ENCODE results near the gene MBOAT1.

MBOAT1 gene

DNA sequence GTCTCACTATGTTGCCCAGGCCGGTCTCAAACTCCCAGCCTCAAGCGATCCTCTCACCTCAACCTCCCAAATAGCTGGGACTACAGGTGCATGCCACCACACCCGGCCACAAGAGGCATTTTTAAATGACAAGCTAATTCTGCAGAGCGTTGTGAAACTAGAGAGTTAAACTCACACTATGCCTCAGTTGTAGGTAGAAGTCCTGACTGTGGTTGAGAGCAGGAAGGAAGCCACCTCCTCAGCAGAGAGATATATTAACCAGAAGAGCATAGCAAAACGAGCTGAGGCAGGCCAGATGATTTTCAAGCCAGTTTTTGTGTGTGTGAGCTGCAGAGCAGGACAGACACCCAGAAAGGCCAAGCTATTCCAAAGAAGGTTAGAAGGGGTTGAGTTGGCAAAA lies 150.3 kb downstream of the MBOAT1 start:
- no peak overlapping the region for H3K4me3 ChIP-seq (ENCODE audit: low read depth, low read length)
- H3K4me1 ChIP-seq (ENCODE audit: control insufficient read depth, insufficient read depth, low read length): no peaks in the 10 kb centered on the region
- no peaks in the 10 kb centered on the region for H3K36me3 ChIP-seq (ENCODE audit: control insufficient read depth in 2 of 2, insufficient read depth in 1 of 2, low read length in 2 of 2)
- POLR2A ChIA-PET: interaction anchor here (1.1 kb wide), 1 partner anchor 225 kb away, joined by 3 read pairs; the partner anchor contains the start of gene ID4
- no peak for TF ChIP-seq ZNF549 (tag by site-specific recombination; IDR thresholded peaks at IDR 0.05)
- TF ChIP-seq, protein P1, sequence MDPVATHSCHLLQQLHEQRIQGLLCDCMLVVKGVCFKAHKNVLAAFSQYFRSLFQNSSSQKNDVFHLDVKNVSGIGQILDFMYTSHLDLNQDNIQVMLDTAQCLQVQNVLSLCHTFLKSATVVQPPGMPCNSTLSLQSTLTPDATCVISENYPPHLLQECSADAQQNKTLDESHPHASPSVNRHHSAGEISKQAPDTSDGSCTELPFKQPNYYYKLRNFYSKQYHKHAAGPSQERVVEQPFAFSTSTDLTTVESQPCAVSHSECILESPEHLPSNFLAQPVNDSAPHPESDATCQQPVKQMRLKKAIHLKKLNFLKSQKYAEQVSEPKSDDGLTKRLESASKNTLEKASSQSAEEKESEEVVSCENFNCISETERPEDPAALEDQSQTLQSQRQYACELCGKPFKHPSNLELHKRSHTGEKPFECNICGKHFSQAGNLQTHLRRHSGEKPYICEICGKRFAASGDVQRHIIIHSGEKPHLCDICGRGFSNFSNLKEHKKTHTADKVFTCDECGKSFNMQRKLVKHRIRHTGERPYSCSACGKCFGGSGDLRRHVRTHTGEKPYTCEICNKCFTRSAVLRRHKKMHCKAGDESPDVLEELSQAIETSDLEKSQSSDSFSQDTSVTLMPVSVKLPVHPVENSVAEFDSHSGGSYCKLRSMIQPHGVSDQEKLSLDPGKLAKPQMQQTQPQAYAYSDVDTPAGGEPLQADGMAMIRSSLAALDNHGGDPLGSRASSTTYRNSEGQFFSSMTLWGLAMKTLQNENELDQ (tag by site-specific recombination; IDR thresholded peaks at IDR 0.05; ENCODE audit: low read depth): no peak
- TF ChIP-seq TCF7L2 (IDR thresholded peaks at IDR 0.05; ENCODE audit: borderline replicate concordance, low read depth, low read length): no peak
- TF ChIP-seq ZNF513 (tag by site-specific recombination; IDR thresholded peaks at IDR 0.05): no peak
- no peak for TF ChIP-seq ZNF747 (tag by site-specific recombination; IDR thresholded peaks at IDR 0.05)
- TF ChIP-seq ZNF423 (tag by site-specific recombination; IDR thresholded peaks at IDR 0.05): no peak
- no peak for TF ChIP-seq GLIS2 (tag by site-specific recombination; IDR thresholded peaks at IDR 0.05)
- CTCF ChIA-PET: interaction anchor here (0.6 to 3.5 kb wide), 8 partner anchors 9 to 1038 kb away, joined by 3 to 22 read pairs (median 3); no protein-coding TSS in a partner anchor
- H3K9me3 ChIP-seq (ENCODE audit: control insufficient read depth, insufficient read depth, low read depth, low read length): no peaks in the 10 kb centered on the region
- H3K27ac ChIP-seq (ENCODE audit: extremely low read depth, low read depth, low read length): no peak overlapping the region

GRCh38 chr6:20060252-20060651 lies 152.0 kb downstream of the MBOAT1 start:
- no peaks in the 10 kb centered on the region for H3K4me1 ChIP-seq (ENCODE audit: control insufficient read depth, insufficient read depth, low read length)
- CTCF ChIA-PET: interaction anchor here (0.5 to 3.5 kb wide), 2 partner anchors 1036 to 1464 kb away, joined by 3 to 22 read pairs; no protein-coding TSS in a partner anchor
- H3K9me3 ChIP-seq (ENCODE audit: control insufficient read depth, insufficient read depth, low read depth, low read length): no peaks in the 10 kb centered on the region
- H3K36me3 ChIP-seq (ENCODE audit: control insufficient read depth in 2 of 2, insufficient read depth in 1 of 2, low read length in 2 of 2): no peaks in the 10 kb centered on the region
- no peak overlapping the region for H3K27ac ChIP-seq (ENCODE audit: extremely low read depth, low read depth, low read length)
- TF ChIP-seq GLI2 (tag by site-specific recombination; IDR thresholded peaks at IDR 0.05; ENCODE audit: borderline replicate concordance, low read depth): no peak
- peak; percentile 59; the same call in 1 of the 2 replicates for TF ChIP-seq ZNF513 (tag by site-specific recombination; IDR thresholded peaks at IDR 0.05)
- POLR2A ChIA-PET: no interaction called here
- H3K4me3 ChIP-seq (ENCODE audit: low read depth, low read length): no peak overlapping the region

GRCh38 chr6:20058912-20059311 lies 153.4 kb downstream of the MBOAT1 start:
- H3K27ac ChIP-seq (ENCODE audit: extremely low read depth, low read depth, low read length): no peak overlapping the region
- no peak overlapping the region for H3K4me3 ChIP-seq (ENCODE audit: low read depth, low read length)
- ChIA-PET CTCF (interaction anchor here (1.0 to 3.5 kb wide), 3 partner anchors 68 to 1354 kb away, joined by 4 to 22 read pairs (median 5); no protein-coding TSS in a partner anchor), POLR2A (interaction anchor here (1.6 kb wide), 1 partner anchor 222 kb away, joined by 4 read pairs; the partner anchor contains the start of gene ID4)
- H3K36me3 ChIP-seq (ENCODE audit: control insufficient read depth in 2 of 2, insufficient read depth in 1 of 2, low read length in 2 of 2): no peaks in the 10 kb centered on the region
- no peaks in the 10 kb centered on the region for H3K4me1 ChIP-seq (ENCODE audit: control insufficient read depth, insufficient read depth, low read length)
- no peaks in the 10 kb centered on the region for H3K9me3 ChIP-seq (ENCODE audit: control insufficient read depth, insufficient read depth, low read depth, low read length)
- no peak for TF ChIP-seq ZNF645 (tag by site-specific recombination; IDR thresholded peaks at IDR 0.05)
- TF ChIP-seq ZBTB21 (tag by site-specific recombination; IDR thresholded peaks at IDR 0.05): no peak
- no peak for TF ChIP-seq ZNF510 (tag by site-specific recombination; IDR thresholded peaks at IDR 0.05; ENCODE audit: insufficient replicate concordance)
- no peak for TF ChIP-seq ZNF792 (tag by site-specific recombination; IDR thresholded peaks at IDR 0.05)
- no peak for TF ChIP-seq ZNF555 (tag by site-specific recombination; conservative IDR thresholded peaks at IDR 0.05)
- no peak for TF ChIP-seq ZBTB10 (tag by site-specific recombination; IDR thresholded peaks at IDR 0.05)
- TF ChIP-seq, protein P2, sequence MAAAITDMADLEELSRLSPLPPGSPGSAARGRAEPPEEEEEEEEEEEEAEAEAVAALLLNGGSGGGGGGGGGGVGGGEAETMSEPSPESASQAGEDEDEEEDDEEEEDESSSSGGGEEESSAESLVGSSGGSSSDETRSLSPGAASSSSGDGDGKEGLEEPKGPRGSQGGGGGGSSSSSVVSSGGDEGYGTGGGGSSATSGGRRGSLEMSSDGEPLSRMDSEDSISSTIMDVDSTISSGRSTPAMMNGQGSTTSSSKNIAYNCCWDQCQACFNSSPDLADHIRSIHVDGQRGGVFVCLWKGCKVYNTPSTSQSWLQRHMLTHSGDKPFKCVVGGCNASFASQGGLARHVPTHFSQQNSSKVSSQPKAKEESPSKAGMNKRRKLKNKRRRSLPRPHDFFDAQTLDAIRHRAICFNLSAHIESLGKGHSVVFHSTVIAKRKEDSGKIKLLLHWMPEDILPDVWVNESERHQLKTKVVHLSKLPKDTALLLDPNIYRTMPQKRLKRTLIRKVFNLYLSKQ (tag by site-specific recombination; IDR thresholded peaks at IDR 0.05; ENCODE audit: borderline replicate concordance): no peak
- no peak for TF ChIP-seq ZNF785 (tag by site-specific recombination; IDR thresholded peaks at IDR 0.05)
- no peak for TF ChIP-seq ZNF23 (tag by site-specific recombination; IDR thresholded peaks at IDR 0.05; ENCODE audit: borderline replicate concordance)

Data from HEK293 (cell line).